ENCODE data around the gene LRRC4C.

DNA sequence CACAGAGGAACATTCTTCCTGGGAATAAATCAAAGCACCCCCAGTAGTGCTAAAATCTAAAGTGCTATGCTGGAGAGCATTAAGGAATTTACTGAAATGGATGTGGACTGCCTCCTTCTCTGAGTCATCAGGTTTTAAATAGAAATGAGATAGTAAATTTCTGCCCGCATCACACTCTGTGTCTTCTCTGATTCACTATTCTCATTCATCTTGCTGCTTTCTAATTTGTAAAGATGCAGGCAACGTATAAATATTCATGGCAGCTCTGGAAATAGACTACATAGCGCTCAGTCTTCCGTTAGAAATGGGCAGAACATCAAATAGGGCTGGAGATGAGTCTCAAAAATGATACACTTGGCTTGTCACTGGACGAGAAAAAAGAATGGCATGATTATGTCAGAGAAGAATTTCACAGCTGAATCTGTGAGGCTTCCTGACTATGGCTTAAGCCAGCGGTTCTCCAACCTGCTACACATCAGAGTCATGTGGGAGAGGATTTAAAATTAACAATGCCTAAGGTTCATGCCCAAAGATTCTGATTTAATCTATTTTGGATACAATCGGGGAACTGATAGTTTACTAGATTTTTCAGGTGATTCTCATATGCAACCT is 178.2 kb downstream of the LRRC4C start:
- TF ChIP-seq, protein P1, sequence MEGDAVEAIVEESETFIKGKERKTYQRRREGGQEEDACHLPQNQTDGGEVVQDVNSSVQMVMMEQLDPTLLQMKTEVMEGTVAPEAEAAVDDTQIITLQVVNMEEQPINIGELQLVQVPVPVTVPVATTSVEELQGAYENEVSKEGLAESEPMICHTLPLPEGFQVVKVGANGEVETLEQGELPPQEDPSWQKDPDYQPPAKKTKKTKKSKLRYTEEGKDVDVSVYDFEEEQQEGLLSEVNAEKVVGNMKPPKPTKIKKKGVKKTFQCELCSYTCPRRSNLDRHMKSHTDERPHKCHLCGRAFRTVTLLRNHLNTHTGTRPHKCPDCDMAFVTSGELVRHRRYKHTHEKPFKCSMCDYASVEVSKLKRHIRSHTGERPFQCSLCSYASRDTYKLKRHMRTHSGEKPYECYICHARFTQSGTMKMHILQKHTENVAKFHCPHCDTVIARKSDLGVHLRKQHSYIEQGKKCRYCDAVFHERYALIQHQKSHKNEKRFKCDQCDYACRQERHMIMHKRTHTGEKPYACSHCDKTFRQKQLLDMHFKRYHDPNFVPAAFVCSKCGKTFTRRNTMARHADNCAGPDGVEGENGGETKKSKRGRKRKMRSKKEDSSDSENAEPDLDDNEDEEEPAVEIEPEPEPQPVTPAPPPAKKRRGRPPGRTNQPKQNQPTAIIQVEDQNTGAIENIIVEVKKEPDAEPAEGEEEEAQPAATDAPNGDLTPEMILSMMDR (IDR thresholded peaks at IDR 0.05) = no peak
- no peak for TF ChIP-seq POLR2A (IDR thresholded peaks at IDR 0.05)

Measured in heart left ventricle (tissue), 13 donors.